ENCODE results near the gene TANC1.
"Not testable (repeated sequence)": the region's sequence is repeated elsewhere in the genome, so short reads cannot be mapped to it uniquely, and the experiment has no call there.

TANC1 gene

GRCh38 chr2:159123786-159124185 lies 155.3 kb downstream of the TANC1 start:
- DNase-seq, result no peak

GRCh38 chr2:159124441-159124911 lies 156.0 kb downstream of the TANC1 start:
- DNase-seq, result no peak

- no peak for DNase-seq
Measured at GRCh38 chr2:159124931-159125467, 156.6 kb downstream of the TANC1 start.

GRCh38 chr2:159125858-159126257 lies 157.4 kb downstream of the TANC1 start:
- DNase-seq, result no peak

GRCh38 chr2:159126432-159127022 lies 158.1 kb downstream of the TANC1 start:
- DNase-seq, result no peak

- no peak for DNase-seq
Measured at GRCh38 chr2:159128191-159128590, 159.8 kb downstream of the TANC1 start.

- DNase-seq, result no peak
Measured at GRCh38 chr2:159129269-159129668, 160.8 kb downstream of the TANC1 start.

- DNase-seq, result no peak
Measured at GRCh38 chr2:159129824-159130223, 161.4 kb downstream of the TANC1 start.

- DNase-seq, result no peak
Measured at GRCh38 chr2:159130302-159130701, 161.9 kb downstream of the TANC1 start.

- DNase-seq, result no peak
Measured at GRCh38 chr2:159131267-159131913, 162.9 kb downstream of the TANC1 start.

- no peak for DNase-seq
Measured at GRCh38 chr2:159131914-159132281, 163.5 kb downstream of the TANC1 start.

GRCh38 chr2:159133797-159134196 lies 165.4 kb downstream of the TANC1 start:
- no peak for DNase-seq

- DNase-seq, result no peak
Measured at GRCh38 chr2:159134979-159135378, 166.5 kb downstream of the TANC1 start.

- no peak for DNase-seq
Measured at GRCh38 chr2:159136391-159136790, 168.0 kb downstream of the TANC1 start.

GRCh38 chr2:159137511-159138241 lies 169.2 kb downstream of the TANC1 start:
- DNase-seq, result no peak

- DNase-seq, result no peak
Measured at GRCh38 chr2:159138642-159139182, 170.3 kb downstream of the TANC1 start.

GRCh38 chr2:159139216-159139933 lies 170.9 kb downstream of the TANC1 start:
- no peak for DNase-seq

- DNase-seq, result no peak
Measured at GRCh38 chr2:159140070-159140769, 171.8 kb downstream of the TANC1 start.

GRCh38 chr2:159140821-159141220 lies 172.4 kb downstream of the TANC1 start:
- DNase-seq, result not testable (repeated sequence)

- peak in 1 of 5 experiments; percentile 68 for DNase-seq
Measured at GRCh38 chr2:159144776-159145614, 176.6 kb downstream of the TANC1 start.

GRCh38 chr2:159145745-159146354 lies 177.4 kb downstream of the TANC1 start:
- no peak for DNase-seq
